GM12875 (cell line): ENCODE measurements around the gene FBXO48.
"Not testable (repeated sequence)": the region's sequence is repeated elsewhere in the genome, so short reads cannot be mapped to it uniquely, and the experiment has no call there.

Experiments used
- H3K4me3 ChIP-seq: one replicate; pipeline ENCODE4 v1.5.1; 2011; ENCODE audit warnings: low read depth, low read length, control low read depth
- CTCF ChIP-seq: IDR thresholded peaks from 2 replicates; pipeline ENCODE4 v1.5.1; 2011; ENCODE audit warnings: low read depth, mild to moderate bottlenecking, control low read depth, inconsistent platforms, low read length, moderate library complexity, borderline replicate concordance; ENCODE audit not compliant: insufficient read depth

Gene FBXO48

DNA sequence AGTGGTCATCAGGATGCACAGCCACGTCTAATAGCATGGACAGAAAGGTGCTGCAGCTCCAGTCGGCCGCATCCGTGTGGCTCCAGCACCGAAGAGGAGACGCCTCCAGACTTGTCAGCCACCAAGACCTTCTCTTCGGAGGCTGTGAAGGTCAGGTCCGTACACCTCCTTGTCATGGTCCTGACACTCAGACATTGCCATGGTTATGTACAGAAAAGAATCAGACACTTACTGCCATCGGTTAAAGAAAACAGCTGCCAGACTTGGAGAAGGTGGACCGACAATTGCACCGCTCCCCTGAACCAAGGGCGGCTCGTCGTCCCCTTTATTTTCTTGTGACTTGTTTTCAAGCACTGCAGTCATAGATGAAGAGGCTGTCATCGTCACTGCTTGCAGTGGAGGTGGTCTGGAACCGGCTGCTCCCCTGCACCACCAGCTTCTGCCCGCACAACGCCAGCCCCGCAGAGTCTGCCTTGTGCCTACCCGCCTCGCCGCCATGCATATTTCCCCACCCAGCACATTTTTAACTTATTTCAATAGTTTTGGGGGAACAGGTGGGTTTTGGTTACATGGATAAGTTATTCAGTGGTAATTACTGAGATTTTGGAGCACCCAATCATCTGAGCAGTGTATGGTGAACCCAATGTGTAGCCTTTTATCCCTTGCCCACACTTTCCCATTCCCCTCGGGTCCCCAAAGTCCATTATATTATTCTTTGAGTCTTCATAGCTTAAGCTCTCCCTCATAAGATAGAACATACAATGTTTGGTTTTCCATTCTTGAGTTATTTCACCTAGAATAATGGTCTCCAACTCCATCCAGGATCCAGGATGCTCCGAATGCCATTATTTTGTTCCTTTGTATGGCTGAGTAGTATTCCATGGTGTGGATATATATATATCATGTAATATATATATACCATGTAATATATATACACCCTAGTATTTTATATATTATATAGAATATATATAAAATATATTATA is 18.1 kb downstream of the FBXO48 start:
- TF ChIP-seq CTCF = no peak
- no peak overlapping the region for H3K4me3 ChIP-seq

GRCh38 chr2:68447118-68447517 is 20.0 kb downstream of the FBXO48 start:
- H3K4me3 ChIP-seq = no peak overlapping the region
- no peak for TF ChIP-seq CTCF

GRCh38 chr2:68446425-68446824 is 20.7 kb downstream of the FBXO48 start:
- H3K4me3 ChIP-seq = not testable (repeated sequence)

GRCh38 chr2:68441994-68442322 is 25.1 kb downstream of the FBXO48 start:
- no peak overlapping the region for H3K4me3 ChIP-seq
- TF ChIP-seq CTCF = no peak

- no peak overlapping the region for H3K4me3 ChIP-seq
- TF ChIP-seq CTCF = peak; percentile 78
These were observed 25.7 kb downstream of the FBXO48 start for GRCh38 chr2:68441179-68441993.

DNA sequence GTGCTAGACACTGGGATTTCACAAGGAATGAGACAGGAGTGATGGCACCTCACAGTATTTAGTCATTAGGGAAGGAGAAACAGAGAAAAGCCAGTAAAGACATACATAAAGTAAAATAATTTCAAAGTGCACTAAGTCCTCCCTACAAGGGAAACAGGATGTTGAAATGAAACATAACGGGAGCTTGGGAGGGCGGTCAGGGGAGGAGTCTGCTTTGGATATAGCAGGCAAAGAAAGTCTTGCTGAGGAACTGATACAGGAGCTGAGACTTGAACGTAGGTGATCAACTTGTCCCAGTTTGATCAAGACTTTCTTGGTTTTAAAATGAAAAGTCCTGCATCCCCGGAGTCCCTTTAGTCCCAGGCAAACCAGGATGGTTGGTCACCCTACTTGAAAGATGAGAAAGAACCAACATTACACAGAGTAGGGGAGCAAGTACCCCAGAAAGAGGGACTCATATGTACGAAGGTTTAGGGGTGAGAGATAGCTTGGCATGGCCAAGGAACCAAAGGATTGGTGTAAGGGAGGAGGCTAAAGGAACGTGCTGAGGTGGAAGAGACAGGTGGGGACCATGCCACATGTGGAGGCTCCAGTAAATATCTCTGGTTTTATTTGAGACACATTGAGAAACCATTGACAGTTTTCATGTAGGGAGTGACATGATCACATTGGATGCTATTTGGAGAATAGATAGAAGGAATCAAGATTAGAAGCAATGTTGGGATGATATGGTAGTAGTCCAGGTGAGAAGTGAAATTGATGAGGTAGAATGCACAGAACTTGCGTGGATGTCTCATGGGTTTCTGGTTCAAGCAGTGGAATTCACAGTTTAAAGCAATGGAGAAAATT is 28.4 kb downstream of the FBXO48 start:
- TF ChIP-seq CTCF = no peak
- no peak overlapping the region for H3K4me3 ChIP-seq

- no peak for TF ChIP-seq CTCF
- H3K4me3 ChIP-seq = no peak overlapping the region
These were observed 30.8 kb downstream of the FBXO48 start for GRCh38 chr2:68436270-68436669.
